Dendritic cell treated with granulocyte-macrophage colony-stimulating factor and Interleukin-4, amounts not matched to agents 40 ng/mL and 50 ng/mL, for 4 days (primary cell): ENCODE results near the gene CD28.

Experiments used
- H3K27ac Mint-ChIP-seq: one replicate; pipeline ENCODE4 v1.8.0; 2022; ENCODE audit warnings: mild to moderate bottlenecking, mixed read lengths
- H3K27me3 Mint-ChIP-seq: one replicate; pipeline ENCODE4 v1.8.0; 2022; ENCODE audit warnings: mild to moderate bottlenecking, mixed read lengths
- H3K36me3 Mint-ChIP-seq: one replicate; pipeline ENCODE4 v1.8.0; 2022; ENCODE audit warnings: low read depth, mixed read lengths
- H3K4me1 Mint-ChIP-seq: one replicate; pipeline ENCODE4 v1.8.0; 2022; ENCODE audit warnings: low read depth, mixed read lengths
- H3K4me3 Mint-ChIP-seq: one replicate; pipeline ENCODE4 v1.8.0; 2022; ENCODE audit warnings: mild to moderate bottlenecking, moderate library complexity, mixed read lengths
- H3K9me3 Mint-ChIP-seq: one replicate; pipeline ENCODE4 v1.8.0; 2022; ENCODE audit warnings: mixed read lengths
- intact Hi-C: fragments of 100-400 bp; cut with micrococcal nuclease; formaldehyde crosslinking; loops from one replicate; pipeline ENCODE4 v1.15.0; 2022

CD28 gene

GRCh38 chr2:203733684-203734083, 27.2 kb downstream of the CD28 start:
- Mint-ChIP-seq H3K9me3 (no peaks in the 10 kb centered on the region), H3K4me1 (peaks cover 6% of the 10 kb centered on the region), H3K27ac (no peak overlapping the region), H3K4me3 (no peak overlapping the region), H3K36me3 (no peaks in the 10 kb centered on the region), H3K27me3 (no peaks in the 10 kb centered on the region)
- intact Hi-C loops: no loop called here

- intact Hi-C loops: no loop called here
- Mint-ChIP-seq H3K9me3 (no peaks in the 10 kb centered on the region), H3K36me3 (no peaks in the 10 kb centered on the region), H3K4me1 (peaks cover 6% of the 10 kb centered on the region), H3K4me3 (no peak overlapping the region), H3K27me3 (no peaks in the 10 kb centered on the region), H3K27ac (no peak overlapping the region)
These were observed 28.0 kb downstream of the CD28 start for GRCh38 chr2:203734276-203734983.

- intact Hi-C loops: no loop called here
- H3K36me3 Mint-ChIP-seq: no peaks in the 10 kb centered on the region
- H3K9me3 Mint-ChIP-seq: no peaks in the 10 kb centered on the region
- no peaks in the 10 kb centered on the region for H3K27me3 Mint-ChIP-seq
- peaks cover 9% of the 10 kb centered on the region for H3K4me1 Mint-ChIP-seq
- H3K4me3 Mint-ChIP-seq: no peak overlapping the region
- H3K27ac Mint-ChIP-seq: no peak overlapping the region
These were observed 30.9 kb downstream of the CD28 start for GRCh38 chr2:203737360-203737759.

GRCh38 chr2:203739351-203739750, 32.9 kb downstream of the CD28 start:
- Mint-ChIP-seq H3K27me3 (no peaks in the 10 kb centered on the region), H3K9me3 (peaks cover 2% of the 10 kb centered on the region), H3K4me3 (no peak overlapping the region), H3K27ac (no peak overlapping the region), H3K36me3 (no peaks in the 10 kb centered on the region), H3K4me1 (peaks cover 11% of the 10 kb centered on the region)
- intact Hi-C loops: no loop called here

GRCh38 chr2:203740871-203741281, 34.4 kb downstream of the CD28 start:
- intact Hi-C loops: no loop called here
- Mint-ChIP-seq H3K4me1 (peaks cover 9% of the 10 kb centered on the region), H3K4me3 (no peak overlapping the region), H3K27me3 (no peaks in the 10 kb centered on the region), H3K27ac (no peak overlapping the region), H3K36me3 (no peaks in the 10 kb centered on the region), H3K9me3 (peaks cover 9% of the 10 kb centered on the region)

GRCh38 chr2:203741566-203741965, 35.1 kb downstream of the CD28 start:
- Mint-ChIP-seq H3K9me3 (peaks cover 9% of the 10 kb centered on the region), H3K4me1 (peaks cover 5% of the 10 kb centered on the region), H3K27me3 (no peaks in the 10 kb centered on the region), H3K4me3 (no peak overlapping the region), H3K27ac (no peak overlapping the region), H3K36me3 (no peaks in the 10 kb centered on the region)
- intact Hi-C loops: no loop called here

- Mint-ChIP-seq H3K4me1 (peaks cover 5% of the 10 kb centered on the region), H3K27ac (no peak overlapping the region), H3K9me3 (peaks cover 9% of the 10 kb centered on the region), H3K36me3 (no peaks in the 10 kb centered on the region), H3K27me3 (no peaks in the 10 kb centered on the region), H3K4me3 (no peak overlapping the region)
- intact Hi-C loops: no loop called here
These were observed 37.1 kb downstream of the CD28 start for GRCh38 chr2:203743441-203743981.

GRCh38 chr2:203744091-203744490, 37.7 kb downstream of the CD28 start:
- peaks cover 5% of the 10 kb centered on the region for H3K4me1 Mint-ChIP-seq
- H3K27me3 Mint-ChIP-seq: no peaks in the 10 kb centered on the region
- intact Hi-C loops: no loop called here
- no peak overlapping the region for H3K27ac Mint-ChIP-seq
- no peaks in the 10 kb centered on the region for H3K36me3 Mint-ChIP-seq
- H3K4me3 Mint-ChIP-seq: no peak overlapping the region
- H3K9me3 Mint-ChIP-seq: peaks cover 9% of the 10 kb centered on the region

GRCh38 chr2:203745267-203745666, 38.8 kb downstream of the CD28 start:
- Mint-ChIP-seq H3K36me3 (no peaks in the 10 kb centered on the region), H3K27ac (no peak overlapping the region), H3K9me3 (peaks cover 9% of the 10 kb centered on the region), H3K27me3 (no peaks in the 10 kb centered on the region), H3K4me3 (no peak overlapping the region), H3K4me1 (peaks cover 5% of the 10 kb centered on the region)
- intact Hi-C loops: no loop called here

GRCh38 chr2:203748331-203749126, 42.1 kb downstream of the CD28 start:
- Mint-ChIP-seq H3K4me1 (no peaks in the 10 kb centered on the region), H3K27ac (no peak overlapping the region), H3K36me3 (no peaks in the 10 kb centered on the region), H3K27me3 (no peaks in the 10 kb centered on the region), H3K9me3 (peaks cover 9% of the 10 kb centered on the region), H3K4me3 (no peak overlapping the region)
- intact Hi-C loops: no loop called here

GRCh38 chr2:203750346-203751068, 44.1 kb downstream of the CD28 start:
- intact Hi-C loops: no loop called here

GRCh38 chr2:203751685-203752271, 45.3 kb downstream of the CD28 start:
- no peaks in the 10 kb centered on the region for H3K4me1 Mint-ChIP-seq
- H3K27ac Mint-ChIP-seq: peak overlapping the region; percentile 50
- H3K9me3 Mint-ChIP-seq: peaks cover 24% of the 10 kb centered on the region
- no peak overlapping the region for H3K4me3 Mint-ChIP-seq
- intact Hi-C loops: loop anchor here (1.0 kb wide), 1 partner anchor 45 kb away; no protein-coding TSS in a partner anchor
- peaks cover 10% of the 10 kb centered on the region for H3K36me3 Mint-ChIP-seq
- no peaks in the 10 kb centered on the region for H3K27me3 Mint-ChIP-seq

More at GRCh38 chr2:203750346-203751068, 44.1 kb downstream of the CD28 start:
- H3K27ac Mint-ChIP-seq: no peak overlapping the region
- no peaks in the 10 kb centered on the region for H3K36me3 Mint-ChIP-seq
- H3K4me3 Mint-ChIP-seq: no peak overlapping the region
- H3K9me3 Mint-ChIP-seq: peaks cover 11% of the 10 kb centered on the region
- no peaks in the 10 kb centered on the region for H3K27me3 Mint-ChIP-seq
- H3K4me1 Mint-ChIP-seq: no peaks in the 10 kb centered on the region

- Mint-ChIP-seq H3K9me3 (peaks cover 45% of the 10 kb centered on the region), H3K27ac (no peak overlapping the region), H3K4me3 (no peak overlapping the region), H3K36me3 (peaks cover 13% of the 10 kb centered on the region), H3K4me1 (peaks cover 7% of the 10 kb centered on the region), H3K27me3 (no peaks in the 10 kb centered on the region)
- intact Hi-C loops: no loop called here
These were observed 49.7 kb downstream of the CD28 start for GRCh38 chr2:203756161-203756560.
